HG03457 (cell line): ENCODE data around the gene FHL3.

Experiments
- ATAC-seq: cut with Tn5 transposase; IDR thresholded peaks from one replicate; pipeline ENCODE4 v1.9.1; 2021; ENCODE audit warnings: moderate number of reproducible peaks; ENCODE audit not compliant: unreplicated experiment

FHL3 gene

GRCh38 chr1:38005195-38006007 is at the start of gene FHL3:
Gene FHL3, minus strand, starts transcription at chr1:38005514. Its CDS starts 6,102 bp downstream, at chr1:37999412.
- ATAC-seq, result no peak

GRCh38 chr1:38053416-38054091 is 48.2 kb upstream of the FHL3 start:
- ATAC-seq, result no peak

- ATAC-seq, result peak; percentile 47
Observed at GRCh38 chr1:38052750-38053415, 47.6 kb upstream of the FHL3 start.

GRCh38 chr1:38051079-38051543 is 45.8 kb upstream of the FHL3 start:
- no peak for ATAC-seq

GRCh38 chr1:38050397-38051078 is 45.2 kb upstream of the FHL3 start:
- no peak for ATAC-seq

GRCh38 chr1:38047603-38048141 is 42.4 kb upstream of the FHL3 start:
- ATAC-seq, result no peak

- ATAC-seq, result no peak
Observed at GRCh38 chr1:38046884-38047602, 41.7 kb upstream of the FHL3 start.

- ATAC-seq, result no peak
Observed at GRCh38 chr1:38046333-38046883, 41.1 kb upstream of the FHL3 start, which contains the start of gene POU3F1. Gene POU3F1, minus strand, starts transcription at chr1:38046793. Its CDS starts 50 bp downstream, at chr1:38046743.

- no peak for ATAC-seq
Observed at GRCh38 chr1:38045401-38046332, 40.4 kb upstream of the FHL3 start.

GRCh38 chr1:38044221-38045215 is 39.2 kb upstream of the FHL3 start:
- no peak for ATAC-seq

GRCh38 chr1:38043036-38043747 is 37.9 kb upstream of the FHL3 start:
- no peak for ATAC-seq

- no peak for ATAC-seq
Observed at GRCh38 chr1:38041936-38042834, 36.9 kb upstream of the FHL3 start.

- ATAC-seq, result no peak
Observed at GRCh38 chr1:38039331-38040088, 34.2 kb upstream of the FHL3 start.

GRCh38 chr1:38038861-38039260 is 33.5 kb upstream of the FHL3 start:
- ATAC-seq, result no peak
